ENCODE data around the gene SDCBP2.

Gene SDCBP2

GRCh38 chr20:1312904-1313235 lies 16.1 kb downstream of the SDCBP2 start:
- TF ChIP-seq OSR1 (CRISPR knock-in tag; IDR thresholded peaks at IDR 0.05) (no peak), ARNTL (CRISPR knock-in tag; IDR thresholded peaks at IDR 0.05; ENCODE audit: borderline replicate concordance, low read depth) (no peak)
- no peak for ATAC-seq

DNA sequence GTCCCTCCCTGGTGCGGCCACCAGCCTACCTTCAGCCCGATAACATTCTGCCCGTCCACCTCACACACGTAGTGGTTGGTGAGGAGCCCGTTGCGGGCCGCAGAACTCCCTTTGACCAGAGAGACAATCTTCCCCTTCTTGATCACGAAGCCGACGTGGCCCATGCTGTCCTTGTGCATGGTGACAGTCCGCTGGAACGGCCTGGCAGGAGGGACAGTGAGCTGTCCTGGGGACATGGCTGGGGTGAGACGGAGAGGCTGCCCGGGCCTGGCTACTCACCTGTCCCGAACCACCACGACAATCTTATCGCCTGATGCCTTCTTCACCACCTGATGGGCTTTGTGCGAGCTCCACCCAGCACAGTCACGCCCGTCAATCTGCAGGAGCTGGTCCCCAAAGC lies 16.6 kb downstream of the SDCBP2 start:
- TF ChIP-seq ESRRG (CRISPR knock-in tag; IDR thresholded peaks at IDR 0.05) (no peak), CSRNP3 (CRISPR knock-in tag; IDR thresholded peaks at IDR 0.05) (no peak), ZNF70 (CRISPR knock-in tag; IDR thresholded peaks at IDR 0.05) (no peak)
- ATAC-seq: no peak

DNA sequence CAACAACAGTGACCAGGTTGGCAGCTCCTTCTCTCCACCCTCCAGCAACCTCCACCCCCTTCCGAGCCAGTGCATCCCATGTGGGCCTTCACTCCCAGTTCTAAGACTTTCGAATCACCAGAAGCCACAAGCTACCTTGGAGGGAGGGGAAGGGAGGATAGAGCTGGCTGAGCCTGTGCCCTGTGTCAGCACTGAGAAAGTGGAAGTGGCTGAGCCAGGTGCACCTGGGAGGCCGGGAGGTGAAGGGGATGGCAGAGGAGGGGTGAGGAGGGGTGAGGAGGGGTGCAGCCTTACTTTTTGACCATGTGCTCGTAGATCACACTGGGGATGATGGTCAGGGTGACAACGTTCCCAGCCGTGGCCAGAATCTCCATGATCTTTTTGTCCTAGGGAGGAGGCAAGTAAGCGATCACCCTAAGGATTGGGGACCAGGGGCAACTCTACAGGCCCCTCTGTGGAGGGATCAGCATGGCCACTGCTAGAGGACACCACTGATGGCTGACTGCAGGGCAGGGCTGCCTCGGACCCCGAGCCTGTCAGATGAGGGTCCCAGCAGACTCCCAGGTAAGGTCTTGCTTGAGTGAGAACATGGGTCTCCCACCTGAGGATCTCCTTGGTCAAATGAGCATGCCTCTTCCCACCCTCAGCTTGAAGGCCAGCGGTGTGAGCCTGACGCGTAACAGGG lies 18.3 kb downstream of the SDCBP2 start:
- TF ChIP-seq ZC3H10 (CRISPR knock-in tag; IDR thresholded peaks at IDR 0.05) (no peak), ZNF70 (CRISPR knock-in tag; IDR thresholded peaks at IDR 0.05) (no peak), POU6F1 (CRISPR knock-in tag; IDR thresholded peaks at IDR 0.05; ENCODE audit: borderline replicate concordance, low read depth) (no peak), OSR1 (CRISPR knock-in tag; IDR thresholded peaks at IDR 0.05) (no peak), TOX (CRISPR knock-in tag; IDR thresholded peaks at IDR 0.05; ENCODE audit: borderline replicate concordance) (no peak), ZFP30 (CRISPR knock-in tag; IDR thresholded peaks at IDR 0.05) (no peak), ESRRG (CRISPR knock-in tag; IDR thresholded peaks at IDR 0.05) (no peak), PPARA (CRISPR knock-in tag; IDR thresholded peaks at IDR 0.05; ENCODE audit: borderline replicate concordance) (no peak), ZNF8 (CRISPR knock-in tag; IDR thresholded peaks at IDR 0.05) (no peak), ZFP3 (CRISPR knock-in tag; IDR thresholded peaks at IDR 0.05) (no peak), GLIS3 (CRISPR knock-in tag; IDR thresholded peaks at IDR 0.05) (no peak), RARB (CRISPR knock-in tag; IDR thresholded peaks at IDR 0.05) (no peak), ZNF565 (CRISPR knock-in tag; conservative IDR thresholded peaks at IDR 0.05; ENCODE audit: low read depth) (no peak), CSRNP3 (CRISPR knock-in tag; IDR thresholded peaks at IDR 0.05) (no peak), ISL1 (CRISPR knock-in tag; IDR thresholded peaks at IDR 0.05) (no peak)
- TF ChIP-seq, protein P1, sequence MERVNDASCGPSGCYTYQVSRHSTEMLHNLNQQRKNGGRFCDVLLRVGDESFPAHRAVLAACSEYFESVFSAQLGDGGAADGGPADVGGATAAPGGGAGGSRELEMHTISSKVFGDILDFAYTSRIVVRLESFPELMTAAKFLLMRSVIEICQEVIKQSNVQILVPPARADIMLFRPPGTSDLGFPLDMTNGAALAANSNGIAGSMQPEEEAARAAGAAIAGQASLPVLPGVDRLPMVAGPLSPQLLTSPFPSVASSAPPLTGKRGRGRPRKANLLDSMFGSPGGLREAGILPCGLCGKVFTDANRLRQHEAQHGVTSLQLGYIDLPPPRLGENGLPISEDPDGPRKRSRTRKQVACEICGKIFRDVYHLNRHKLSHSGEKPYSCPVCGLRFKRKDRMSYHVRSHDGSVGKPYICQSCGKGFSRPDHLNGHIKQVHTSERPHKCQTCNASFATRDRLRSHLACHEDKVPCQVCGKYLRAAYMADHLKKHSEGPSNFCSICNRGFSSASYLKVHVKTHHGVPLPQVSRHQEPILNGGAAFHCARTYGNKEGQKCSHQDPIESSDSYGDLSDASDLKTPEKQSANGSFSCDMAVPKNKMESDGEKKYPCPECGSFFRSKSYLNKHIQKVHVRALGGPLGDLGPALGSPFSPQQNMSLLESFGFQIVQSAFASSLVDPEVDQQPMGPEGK (CRISPR knock-in tag; IDR thresholded peaks at IDR 0.05; ENCODE audit: borderline replicate concordance): no peak
- ATAC-seq: no peak

GRCh38 chr20:1310071-1310470 lies 18.9 kb downstream of the SDCBP2 start:
- TF ChIP-seq, protein P2, sequence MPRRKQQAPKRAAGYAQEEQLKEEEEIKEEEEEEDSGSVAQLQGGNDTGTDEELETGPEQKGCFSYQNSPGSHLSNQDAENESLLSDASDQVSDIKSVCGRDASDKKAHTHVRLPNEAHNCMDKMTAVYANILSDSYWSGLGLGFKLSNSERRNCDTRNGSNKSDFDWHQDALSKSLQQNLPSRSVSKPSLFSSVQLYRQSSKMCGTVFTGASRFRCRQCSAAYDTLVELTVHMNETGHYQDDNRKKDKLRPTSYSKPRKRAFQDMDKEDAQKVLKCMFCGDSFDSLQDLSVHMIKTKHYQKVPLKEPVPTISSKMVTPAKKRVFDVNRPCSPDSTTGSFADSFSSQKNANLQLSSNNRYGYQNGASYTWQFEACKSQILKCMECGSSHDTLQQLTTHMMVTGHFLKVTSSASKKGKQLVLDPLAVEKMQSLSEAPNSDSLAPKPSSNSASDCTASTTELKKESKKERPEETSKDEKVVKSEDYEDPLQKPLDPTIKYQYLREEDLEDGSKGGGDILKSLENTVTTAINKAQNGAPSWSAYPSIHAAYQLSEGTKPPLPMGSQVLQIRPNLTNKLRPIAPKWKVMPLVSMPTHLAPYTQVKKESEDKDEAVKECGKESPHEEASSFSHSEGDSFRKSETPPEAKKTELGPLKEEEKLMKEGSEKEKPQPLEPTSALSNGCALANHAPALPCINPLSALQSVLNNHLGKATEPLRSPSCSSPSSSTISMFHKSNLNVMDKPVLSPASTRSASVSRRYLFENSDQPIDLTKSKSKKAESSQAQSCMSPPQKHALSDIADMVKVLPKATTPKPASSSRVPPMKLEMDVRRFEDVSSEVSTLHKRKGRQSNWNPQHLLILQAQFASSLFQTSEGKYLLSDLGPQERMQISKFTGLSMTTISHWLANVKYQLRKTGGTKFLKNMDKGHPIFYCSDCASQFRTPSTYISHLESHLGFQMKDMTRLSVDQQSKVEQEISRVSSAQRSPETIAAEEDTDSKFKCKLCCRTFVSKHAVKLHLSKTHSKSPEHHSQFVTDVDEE (CRISPR knock-in tag; IDR thresholded peaks at IDR 0.05): no peak
- TF ChIP-seq BACH2 (CRISPR knock-in tag; IDR thresholded peaks at IDR 0.05; ENCODE audit: borderline replicate concordance): no peak
- no peak for TF ChIP-seq OSR1 (CRISPR knock-in tag; IDR thresholded peaks at IDR 0.05)
- TF ChIP-seq ZNF70 (CRISPR knock-in tag; IDR thresholded peaks at IDR 0.05): no peak

More at GRCh38 chr20:1310071-1310470, 18.9 kb downstream of the SDCBP2 start:
- ATAC-seq: no peak
